ENCODE measurements around the gene LRP8. TPM values are rescaled to one million over a fixed set of nuclear protein-coding genes. Genes with fewer than 3 reads are reported as not detected.
A peak's percentile ranks its signal among the peaks of the same experiment; 100 is the strongest.

The LRP8 gene
- total RNA-seq, 1 donor from 2014 or later, result 12.8 TPM

DNA sequence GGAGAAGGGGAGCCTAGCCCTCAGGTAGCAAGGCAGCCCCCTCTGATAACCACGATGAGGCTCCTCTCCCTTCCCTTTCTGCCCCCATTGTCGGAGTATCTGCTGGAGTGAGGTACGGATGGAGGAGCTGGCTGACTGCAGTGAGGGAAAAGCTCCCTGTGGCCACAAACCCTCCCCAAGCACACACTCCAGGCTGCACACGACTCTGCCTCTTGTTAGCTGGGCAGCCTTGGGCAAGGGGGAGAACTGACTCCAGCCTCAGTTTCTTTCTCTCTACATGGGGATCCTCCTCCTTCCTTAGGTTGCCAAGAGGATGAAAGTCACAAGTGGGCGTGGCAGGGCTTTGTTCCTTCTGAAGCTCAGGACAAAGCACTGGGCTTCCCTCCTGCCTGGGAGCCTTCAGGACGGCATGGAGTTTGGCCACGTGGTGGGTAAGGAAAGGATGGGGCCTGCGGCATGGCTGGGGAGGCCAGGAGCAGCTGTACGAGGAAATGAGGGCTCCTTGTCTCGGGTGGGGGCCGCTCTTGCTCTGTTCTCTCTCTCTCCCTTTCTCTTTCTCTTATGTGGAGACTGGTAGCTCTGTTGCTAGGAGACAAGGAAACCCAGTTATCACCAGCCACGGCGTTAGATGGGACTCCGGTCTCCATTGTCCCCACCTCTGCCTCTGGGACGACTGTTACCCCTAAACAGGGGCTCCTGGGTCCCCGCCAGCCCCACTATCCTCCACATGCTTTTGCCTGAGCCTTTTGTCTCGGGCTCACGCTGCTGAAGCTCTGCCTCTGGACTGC is 39.7 kb downstream of the LRP8 start:
- Histone ChIP-seq H3K4me1 (ENCODE audit: insufficient read depth, low read length) (peaks cover 3% of the 10 kb centered on the region), H3K4me2 (ENCODE audit: low read length) (no peak overlapping the region), H4K20me1 (ENCODE audit: insufficient read depth, low read length) (peaks cover 11% of the 10 kb centered on the region), H2AFZ (ENCODE audit: low read depth, low read length) (peak overlapping the region; percentile 5), H3K79me2 (ENCODE audit: insufficient read depth, low read length) (no peaks in the 10 kb centered on the region), H3K9ac (ENCODE audit: low read length) (no peak overlapping the region), H3K27ac (ENCODE audit: low read depth, low read length) (no peak overlapping the region), H3K9me3 (ENCODE audit: insufficient read depth, low read depth, low read length) (no peaks in the 10 kb centered on the region), H3K36me3 (ENCODE audit: insufficient read depth, low read length) (no peaks in the 10 kb centered on the region), H3K4me3 (ENCODE audit: insufficient read depth, low read depth, low read length) (no peak overlapping the region), H3K27me3 (ENCODE audit: insufficient read depth, low read length) (no peaks in the 10 kb centered on the region)
- peaks cover 4% of the 10 kb centered on the region for H3K4me1 Mint-ChIP-seq (ENCODE audit: low read depth, unreplicated experiment)
- DNase-seq (ENCODE audit: low read depth), result no peak
- H3K4me3 Mint-ChIP-seq (ENCODE audit: unreplicated experiment), result no peak overlapping the region
- peaks cover 9% of the 10 kb centered on the region for H3K36me3 Mint-ChIP-seq (ENCODE audit: low read depth, unreplicated experiment)
- no peak for TF ChIP-seq EZH2 (IDR thresholded peaks at IDR 0.05; ENCODE audit: insufficient read depth, low read length)
- TF ChIP-seq CTCF (IDR thresholded peaks at IDR 0.05; ENCODE audit: insufficient read depth, low read depth, low read length), result no peak
- no peak overlapping the region for H3K27ac Mint-ChIP-seq (ENCODE audit: unreplicated experiment)
- FAIRE-seq, result no peak
- no peaks in the 10 kb centered on the region for H3K9me3 Mint-ChIP-seq (ENCODE audit: unreplicated experiment)
- peaks cover 6% of the 10 kb centered on the region for H3K27me3 Mint-ChIP-seq (ENCODE audit: low read depth, unreplicated experiment)

- Histone ChIP-seq H4K20me1 (ENCODE audit: insufficient read depth, low read length) (peaks cover 3% of the 10 kb centered on the region), H3K9ac (ENCODE audit: low read length) (no peak overlapping the region), H3K79me2 (ENCODE audit: insufficient read depth, low read length) (no peaks in the 10 kb centered on the region), H3K4me1 (ENCODE audit: insufficient read depth, low read length) (no peaks in the 10 kb centered on the region), H2AFZ (ENCODE audit: low read depth, low read length) (no peak overlapping the region), H3K4me2 (ENCODE audit: low read length) (no peak overlapping the region), H3K9me3 (ENCODE audit: insufficient read depth, low read depth, low read length) (no peaks in the 10 kb centered on the region), H3K36me3 (ENCODE audit: insufficient read depth, low read length) (no peaks in the 10 kb centered on the region), H3K4me3 (ENCODE audit: insufficient read depth, low read depth, low read length) (no peak overlapping the region), H3K27me3 (ENCODE audit: insufficient read depth, low read length) (no peaks in the 10 kb centered on the region), H3K27ac (ENCODE audit: low read depth, low read length) (no peak overlapping the region)
- Mint-ChIP-seq H3K36me3 (ENCODE audit: low read depth, unreplicated experiment) (peaks cover 9% of the 10 kb centered on the region), H3K27ac (ENCODE audit: unreplicated experiment) (no peak overlapping the region), H3K27me3 (ENCODE audit: low read depth, unreplicated experiment) (peaks cover 4% of the 10 kb centered on the region), H3K4me3 (ENCODE audit: unreplicated experiment) (no peak overlapping the region), H3K4me1 (ENCODE audit: low read depth, unreplicated experiment) (no peaks in the 10 kb centered on the region), H3K9me3 (ENCODE audit: unreplicated experiment) (no peaks in the 10 kb centered on the region)
- FAIRE-seq (no peak), DNase-seq (ENCODE audit: low read depth) (no peak)
- TF ChIP-seq EZH2 (IDR thresholded peaks at IDR 0.05; ENCODE audit: insufficient read depth, low read length) (no peak), CTCF (IDR thresholded peaks at IDR 0.05; ENCODE audit: insufficient read depth, low read depth, low read length) (no peak)
These were observed 40.9 kb downstream of the LRP8 start for GRCh38 chr1:53286955-53287354.

All from astrocyte (in vitro differentiated cells and primary cell).